Right lobe of liver (tissue), 6 donors: ENCODE measurements around the gene CYFIP1. TPM values are rescaled to one million over a fixed set of nuclear protein-coding genes. Genes with fewer than 3 reads are reported as not detected.
A peak's percentile ranks its signal among the peaks of the same experiment; 100 is the strongest.

Experiments
- ATAC-seq, 4 donors: fragments of 200-7000 bp; cut with Tn5 transposase; one replicate each; pipeline ENCODE4 v1.9.1; 2020; ENCODE audit warnings: mild to moderate bottlenecking in 4 of 4, moderate library complexity in 4 of 4
- DNase-seq, 3 donors: peaks; one replicate each; pipeline ENCODE4 v3.0.0-alpha.2; 2020
- H3K27ac ChIP-seq, 3 donors: fragments of 200-600 bp; one replicate each; pipeline ENCODE4 v1.8.0; 2022
- H3K27me3 ChIP-seq, 2 donors: fragments of 200-600 bp; one replicate each; pipeline ENCODE4 v1.8.0; 2022
- H3K36me3 ChIP-seq, 4 donors: fragments of 200-600 bp; sonication (generic) in 1 of 4; one replicate each; pipeline versions ENCODE4 v1.5.1 to v1.8.0; 2017 to 2022; ENCODE audit warnings: control low read depth in 1 of 4
- H3K4me1 ChIP-seq, 4 donors: fragments of 200-600 bp; sonication (generic) in 1 of 4; one replicate each; pipeline versions ENCODE4 v1.5.1 to v1.8.0; 2017 to 2022; ENCODE audit warnings: control low read depth in 1 of 4
- H3K4me3 ChIP-seq, 3 donors: fragments of 200-600 bp; one replicate each; pipeline ENCODE4 v1.8.0; 2022
- H3K9me3 ChIP-seq, 4 donors: fragments of 200-600 bp; sonication (generic) in 1 of 4; one replicate each; pipeline versions ENCODE4 v1.5.1 to v1.8.0; 2017 to 2022; ENCODE audit warnings: control low read depth in 1 of 4
- POLR2A ChIP-seq: fragments of 450-650 bp; IDR thresholded peaks from one replicate; pipeline ENCODE4 v1.6.1; 2017; ENCODE audit warnings: antibody characterized with exemption, mild to moderate bottlenecking
- WGBS: methylation state at CpG from one replicate; pipeline ENCODE4 v1.1.6; 2018; ENCODE audit warnings: low coverage, low lambda C conversion rate; ENCODE audit not compliant: insufficient coverage; ENCODE audit errors: missing lambda C conversion rate; 5-methylcytosine and 5-hydroxymethylcytosine counted together
- intact Hi-C, 2 donors: fragments of 100-400 bp; cut with DNase I; formaldehyde crosslinking; loops; one replicate each; pipeline versions ENCODE4 v1.11.2 to v1.14.1; 2022
- total RNA-seq, 6 experiments: library from RNA; depleted of rRNA in 2 of 6; stranded (reverse); fragments of >200 nt in 2 of 6; fragmentation: NEBNext Ultra II Directional in 3 of 6; extraction: Animal tissue kit (Norgen Biotek cat#: 25700) in 3 of 6; gene quantifications; one replicate each; pipeline versions ENCODE4 v1.1.0 to v1.2.4, GENCODE V29; 2016 to 2023
- TF ChIP-seq, protein P1 (sequence below), 4 donors: fragments of 200-600 bp in 3 of 4; fragments of 450-650 bp in 1 of 4; IDR thresholded peaks; one replicate each; pipeline versions ENCODE4 v1.5.1 to v1.8.0; 2016 to 2022; ENCODE audit warnings: antibody characterized with exemption in 4 of 4, mild to moderate bottlenecking in 2 of 4
- donor health status: DM: no; HTN: yes; CAD: no.
- donor health status: DM: no; HTN: no; CAD: no.
- donor health status: DM: no; HTN: no; CAD: no.
- donor health status: DM: no; HTN: yes; CAD: no.
- donor health status: DM: no; HTN: yes; CAD: no.

CYFIP1 gene
- total RNA-seq, 6 experiments from 2014 or later, result 44.3 to 73.2 (median 50.7) TPM

DNA sequence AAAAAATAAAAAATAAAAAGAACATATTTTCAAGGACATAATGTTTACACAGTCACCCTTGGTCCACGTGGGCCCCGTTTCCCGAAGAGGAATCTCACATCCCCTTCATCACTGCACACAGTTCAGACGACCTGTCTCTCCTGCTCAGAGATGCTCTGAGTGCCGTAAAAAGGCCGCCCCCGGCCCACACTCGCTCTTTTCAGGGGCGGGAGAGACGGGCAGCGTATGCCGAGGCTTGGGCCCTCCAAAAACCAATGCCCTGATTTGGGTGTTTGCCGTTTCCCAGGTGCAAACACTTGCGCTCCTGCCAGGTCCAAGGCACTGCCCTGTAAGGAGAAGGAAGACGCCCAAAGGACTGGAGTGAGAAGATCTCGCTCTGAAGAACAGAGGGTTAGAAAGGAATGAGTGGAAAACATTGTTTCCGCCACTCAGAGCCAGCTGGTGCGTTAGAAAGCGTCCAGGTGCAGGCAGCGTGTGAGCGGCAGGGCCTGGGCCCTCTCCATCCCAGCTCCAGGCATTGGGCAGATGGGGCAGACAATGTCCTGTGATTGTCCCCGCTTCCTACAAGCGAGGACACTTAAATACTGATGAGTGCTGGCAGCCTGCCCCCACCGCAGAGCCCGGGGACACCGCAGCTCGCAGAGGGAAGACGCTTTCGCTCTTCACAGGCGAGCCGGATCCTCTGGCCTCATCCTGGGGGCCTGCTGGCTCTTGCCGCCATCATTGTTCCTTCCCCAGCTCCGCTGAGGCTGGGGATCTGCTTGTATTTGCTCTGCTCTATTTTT lies 88.5 kb downstream of the CYFIP1 start:
- Histone ChIP-seq H3K4me1 (no peaks in the 10 kb centered on the region), H3K36me3 (peaks cover 0 to 32% (median 10%) of the 10 kb centered on the region in 4 donors)

DNA sequence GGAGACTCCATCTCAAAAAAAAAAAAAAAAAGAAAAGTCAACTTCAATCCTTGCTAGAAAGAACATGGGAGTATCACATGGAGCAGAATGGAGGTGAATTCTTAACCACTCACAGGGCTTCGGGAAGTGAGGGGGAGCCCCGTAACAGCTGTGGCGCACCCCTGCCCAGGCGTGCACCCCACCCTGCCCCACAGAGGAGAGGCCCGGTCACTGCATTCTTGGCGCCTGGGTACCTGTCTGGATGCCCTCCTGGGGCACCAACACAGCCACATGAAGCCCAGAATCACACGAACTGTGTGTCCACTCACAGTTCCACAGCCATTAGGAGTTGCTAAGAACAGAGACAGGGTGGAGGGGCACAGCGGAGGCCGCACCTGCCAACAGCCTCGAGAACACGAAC lies 89.9 kb downstream of the CYFIP1 start:
- DNase-seq (no peak), ATAC-seq (no peak)
- TF ChIP-seq, protein P1, sequence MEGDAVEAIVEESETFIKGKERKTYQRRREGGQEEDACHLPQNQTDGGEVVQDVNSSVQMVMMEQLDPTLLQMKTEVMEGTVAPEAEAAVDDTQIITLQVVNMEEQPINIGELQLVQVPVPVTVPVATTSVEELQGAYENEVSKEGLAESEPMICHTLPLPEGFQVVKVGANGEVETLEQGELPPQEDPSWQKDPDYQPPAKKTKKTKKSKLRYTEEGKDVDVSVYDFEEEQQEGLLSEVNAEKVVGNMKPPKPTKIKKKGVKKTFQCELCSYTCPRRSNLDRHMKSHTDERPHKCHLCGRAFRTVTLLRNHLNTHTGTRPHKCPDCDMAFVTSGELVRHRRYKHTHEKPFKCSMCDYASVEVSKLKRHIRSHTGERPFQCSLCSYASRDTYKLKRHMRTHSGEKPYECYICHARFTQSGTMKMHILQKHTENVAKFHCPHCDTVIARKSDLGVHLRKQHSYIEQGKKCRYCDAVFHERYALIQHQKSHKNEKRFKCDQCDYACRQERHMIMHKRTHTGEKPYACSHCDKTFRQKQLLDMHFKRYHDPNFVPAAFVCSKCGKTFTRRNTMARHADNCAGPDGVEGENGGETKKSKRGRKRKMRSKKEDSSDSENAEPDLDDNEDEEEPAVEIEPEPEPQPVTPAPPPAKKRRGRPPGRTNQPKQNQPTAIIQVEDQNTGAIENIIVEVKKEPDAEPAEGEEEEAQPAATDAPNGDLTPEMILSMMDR (IDR thresholded peaks at IDR 0.05), result no peak
- no peak for TF ChIP-seq POLR2A
- Histone ChIP-seq H3K9me3 (no peaks in the 10 kb centered on the region), H3K4me1 (no peaks in the 10 kb centered on the region), H3K27me3 (no peaks in the 10 kb centered on the region), H3K36me3 (peaks cover 0 to 32% (median 10%) of the 10 kb centered on the region in 4 donors), H3K27ac (no peak overlapping the region), H3K4me3 (no peak overlapping the region)
- WGBS, result 100% methylated on average over 2 of the region's 11 CpGs
- intact Hi-C loops, result no loop called here

More for the DNA sequence above, 88.5 kb downstream of the CYFIP1 start:
- 92% methylated on average over 16 of the region's 33 CpGs for WGBS
- H3K4me3 ChIP-seq, result no peak overlapping the region
- no peak for ATAC-seq
- intact Hi-C loops, result no loop called here
- H3K9me3 ChIP-seq, result no peaks in the 10 kb centered on the region
- H3K27me3 ChIP-seq, result no peaks in the 10 kb centered on the region
- no peak overlapping the region for H3K27ac ChIP-seq
- TF ChIP-seq POLR2A, result no peak
- TF ChIP-seq, protein P1 (IDR thresholded peaks at IDR 0.05), result no peak
- no peak for DNase-seq

DNA sequence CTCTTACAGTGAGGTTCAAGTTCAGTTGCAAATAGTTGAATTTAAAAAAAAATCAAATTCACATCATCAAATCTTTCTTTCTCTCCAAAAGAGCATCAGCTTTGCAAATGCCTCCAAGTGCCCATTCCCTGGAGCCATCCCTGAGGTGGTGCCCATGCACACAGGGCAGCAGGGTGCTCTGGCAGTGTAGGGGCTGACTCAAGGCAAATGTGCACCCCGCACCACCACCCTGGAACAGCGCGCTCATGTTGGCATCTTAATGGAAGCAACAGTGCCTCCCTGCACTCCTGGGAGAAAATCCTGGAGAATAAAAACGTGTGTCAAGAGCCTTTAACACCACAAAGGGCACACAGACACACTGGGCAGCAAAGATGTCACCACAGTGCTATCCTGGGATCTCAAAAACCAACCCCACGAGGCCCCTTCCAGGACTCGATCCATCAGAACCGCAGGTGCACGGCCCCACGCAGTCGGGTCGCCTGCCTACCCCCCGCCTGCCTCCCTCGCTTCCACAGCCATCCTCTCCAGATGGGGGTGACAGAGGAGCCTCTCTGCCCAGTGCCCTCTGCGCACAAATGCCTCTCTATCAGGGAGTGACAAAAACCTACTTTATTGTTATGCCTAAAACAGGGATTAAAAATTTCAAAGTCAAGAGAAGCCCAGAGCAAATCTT lies 90.9 kb downstream of the CYFIP1 start:
- H3K4me1 ChIP-seq, result no peaks in the 10 kb centered on the region
- no peak overlapping the region for H3K4me3 ChIP-seq
- no peaks in the 10 kb centered on the region for H3K27me3 ChIP-seq
- peaks cover 0 to 32% (median 10%) of the 10 kb centered on the region in 4 donors for H3K36me3 ChIP-seq
- H3K27ac ChIP-seq, result no peak overlapping the region
- intact Hi-C loops, result no loop called here
- no peaks in the 10 kb centered on the region for H3K9me3 ChIP-seq
- no peak for DNase-seq
- TF ChIP-seq, protein P1 (IDR thresholded peaks at IDR 0.05), result no peak
- no peak for TF ChIP-seq POLR2A
- no peak for ATAC-seq
- 100% methylated on average over 1 of the region's 14 CpGs for WGBS

DNA sequence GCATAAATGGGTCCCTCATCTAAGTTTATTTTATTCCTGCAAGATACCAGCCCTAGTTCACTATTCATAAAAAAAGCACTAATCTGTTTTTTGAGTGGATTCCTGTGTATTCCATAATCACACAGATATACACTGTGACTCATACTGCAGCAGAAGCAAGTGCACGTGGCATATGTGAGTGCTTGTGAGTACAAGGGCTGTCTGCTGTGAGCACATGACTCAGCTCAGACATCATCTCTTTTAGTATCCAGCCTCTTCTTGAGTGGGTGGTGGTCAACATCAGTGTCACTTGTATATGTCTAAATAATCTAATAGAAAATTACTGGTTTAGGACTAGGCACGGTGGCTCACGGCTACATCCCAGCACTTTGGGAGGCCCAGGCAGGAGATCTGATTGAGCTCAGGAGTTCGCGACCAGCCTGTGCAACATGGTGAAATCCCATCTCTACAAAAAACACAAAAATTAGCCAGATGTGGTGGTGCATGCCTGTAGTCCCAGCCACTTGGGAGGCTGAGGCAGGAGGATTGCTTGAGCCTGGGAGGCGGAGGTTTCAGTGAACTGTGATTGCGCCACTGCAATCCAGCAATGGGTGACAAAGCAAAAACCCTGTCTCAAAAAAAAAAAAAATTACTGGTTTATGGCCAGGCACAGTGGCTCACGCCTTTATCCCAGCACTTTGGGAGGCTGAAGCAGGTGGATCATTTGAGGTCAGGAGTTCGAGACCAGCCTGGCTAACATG lies 91.9 kb downstream of the CYFIP1 start:
- DNase-seq, result no peak
- TF ChIP-seq, protein P1 (IDR thresholded peaks at IDR 0.05), result no peak
- TF ChIP-seq POLR2A, result no peak
- Histone ChIP-seq H3K27me3 (no peaks in the 10 kb centered on the region), H3K9me3 (no peaks in the 10 kb centered on the region), H3K4me3 (no peak overlapping the region), H3K36me3 (peaks cover 0 to 24% (median 10%) of the 10 kb centered on the region in 4 donors), H3K4me1 (no peaks in the 10 kb centered on the region), H3K27ac (no peak overlapping the region)
- WGBS, result 90% methylated on average over 5 of the region's 9 CpGs
- ATAC-seq, result peak in 1 of 4 donors; percentile 59
- intact Hi-C loops, result no loop called here
